CD4-positive, CD25-positive, alpha-beta regulatory T cell (primary cell): ENCODE measurements around the gene TAGLN3. TPM values are rescaled to one million over a fixed set of nuclear protein-coding genes. Genes with fewer than 3 reads are reported as not detected.
A peak's percentile ranks its signal among the peaks of the same experiment; 100 is the strongest.

Source experiments
- ATAC-seq, 2 donors: fragments of 150-1000 bp; cut with Tn5 transposase; one replicate each; pipeline ENCODE4 v1.10.0; 2021; ENCODE audit warnings: low read depth in 2 of 2, moderate number of reproducible peaks in 2 of 2, moderate library complexity in 1 of 2
- DNase-seq, 3 donors: peaks; one replicate each; pipeline versions ENCODE4 v3.0.0 to v3.0.0-alpha.2; 2012 to 2022; ENCODE audit warnings: mixed read lengths in 1 of 3
- H3K27ac ChIP-seq: one replicate; pipeline ENCODE4 v1.7.0; 2013; ENCODE audit warnings: mild to moderate bottlenecking, low read length; ENCODE audit not compliant: insufficient read depth, poor library complexity, severe bottlenecking
- H3K27me3 ChIP-seq: one replicate; pipeline ENCODE4 v1.7.0; 2013; ENCODE audit warnings: low read length; ENCODE audit not compliant: control insufficient read depth, insufficient read depth
- H3K36me3 ChIP-seq: one replicate; pipeline ENCODE4 v1.7.0; 2013; ENCODE audit warnings: mild to moderate bottlenecking, low read length, moderate library complexity; ENCODE audit not compliant: control insufficient read depth, insufficient read depth
- H3K4me1 ChIP-seq: 2 replicates; pipeline ENCODE4 v1.7.0; 2013; ENCODE audit warnings: mild to moderate bottlenecking, low read length; ENCODE audit not compliant: insufficient read depth, control insufficient read depth, poor library complexity, severe bottlenecking
- H3K4me3 ChIP-seq: one replicate; pipeline ENCODE4 v1.7.0; 2013; ENCODE audit warnings: low read depth, mild to moderate bottlenecking, low read length, moderate library complexity
- H3K9me3 ChIP-seq, 2 experiments: 1 replicate in 1 of 2; 2 replicates in 1 of 2; pipeline ENCODE4 v1.7.0; 2013; ENCODE audit warnings: low read length in 2 of 2, mild to moderate bottlenecking in 1 of 2, moderate library complexity in 1 of 2; ENCODE audit not compliant: control insufficient read depth in 2 of 2
- H3K27ac Mint-ChIP-seq, 3 donors: one replicate each; pipeline ENCODE4 v1.8.0; 2020 to 2022; ENCODE audit warnings: mild to moderate bottlenecking in 3 of 3, mixed read lengths in 3 of 3, moderate library complexity in 2 of 3
- H3K27me3 Mint-ChIP-seq: one replicate; pipeline ENCODE4 v1.8.0; 2022; ENCODE audit warnings: mild to moderate bottlenecking, mixed read lengths
- H3K36me3 Mint-ChIP-seq: one replicate; pipeline ENCODE4 v1.8.0; 2020; ENCODE audit warnings: mixed read lengths
- H3K4me1 Mint-ChIP-seq, 4 donors: one replicate each; pipeline ENCODE4 v1.8.0; 2020 to 2022; ENCODE audit warnings: mixed read lengths in 4 of 4, mild to moderate bottlenecking in 1 of 4
- H3K4me3 Mint-ChIP-seq, 4 donors: one replicate each; pipeline ENCODE4 v1.8.0; 2020 to 2022; ENCODE audit warnings: mild to moderate bottlenecking in 4 of 4, mixed read lengths in 4 of 4, moderate library complexity in 3 of 4
- H3K9me3 Mint-ChIP-seq, 7 donors: one replicate each; pipeline ENCODE4 v1.8.0; 2020 to 2022; ENCODE audit warnings: mixed read lengths in 7 of 7, mild to moderate bottlenecking in 3 of 7, moderate library complexity in 2 of 7
- polyA plus RNA-seq, 4 donors: library from polyadenylated mRNA; unstranded; fragments of 300-500 nt; fragmentation: Illumina TruSeq; gene quantifications; one replicate each; pipeline ENCODE4 v1.2.3, GENCODE V29; 2021
- total RNA-seq: library from RNA; stranded (reverse); gene quantifications from one replicate; pipeline ENCODE4 v1.2.3, GENCODE V29; 2022

The TAGLN3 gene
- total and polyA plus RNA-seq, 5 donors from 2014 or later: not detected

GRCh38 chr3:112043621-112044201 lies 45.0 kb downstream of the TAGLN3 start:
- peaks cover 10% of the 10 kb centered on the region for H3K27me3 Mint-ChIP-seq
- peaks cover 0 to 4% (median 0%) of the 10 kb centered on the region in 4 donors for H3K4me1 Mint-ChIP-seq
- Histone ChIP-seq H3K4me1 (no peaks in the 10 kb centered on the region), H3K9me3 (no peaks in the 10 kb centered on the region), H3K27me3 (peaks cover 13% of the 10 kb centered on the region), H3K36me3 (no peaks in the 10 kb centered on the region), H3K4me3 (peak overlapping the region; percentile 65), H3K27ac (no peak overlapping the region)
- ATAC-seq (peak; percentile 79 to 85), DNase-seq (peak; percentile 3 to 72 (median 51))
- H3K27ac Mint-ChIP-seq: no peak overlapping the region
- H3K9me3 Mint-ChIP-seq: no peaks in the 10 kb centered on the region
- H3K36me3 Mint-ChIP-seq: no peaks in the 10 kb centered on the region
- no peak overlapping the region for H3K4me3 Mint-ChIP-seq

- Mint-ChIP-seq H3K9me3 (no peaks in the 10 kb centered on the region), H3K27me3 (peaks cover 4% of the 10 kb centered on the region)
- ATAC-seq: no peak
Measured at GRCh38 chr3:112046599-112046998, 47.9 kb downstream of the TAGLN3 start.

GRCh38 chr3:112047264-112047663 lies 48.5 kb downstream of the TAGLN3 start:
- H3K4me1 Mint-ChIP-seq: peaks cover 0 to 4% (median 0%) of the 10 kb centered on the region in 4 donors
- H3K27ac Mint-ChIP-seq: no peak overlapping the region
- H3K4me1 ChIP-seq: no peaks in the 10 kb centered on the region
- H3K9me3 Mint-ChIP-seq: no peaks in the 10 kb centered on the region
- peaks cover 7% of the 10 kb centered on the region for H3K27me3 ChIP-seq
- ATAC-seq: no peak
- no peaks in the 10 kb centered on the region for H3K9me3 ChIP-seq
- no peak overlapping the region for H3K4me3 Mint-ChIP-seq
- peaks cover 4% of the 10 kb centered on the region for H3K27me3 Mint-ChIP-seq
- no peak overlapping the region for H3K4me3 ChIP-seq
- H3K36me3 ChIP-seq: no peaks in the 10 kb centered on the region
- H3K36me3 Mint-ChIP-seq: no peaks in the 10 kb centered on the region
- no peak for DNase-seq
- H3K27ac ChIP-seq: no peak overlapping the region

More at GRCh38 chr3:112046599-112046998, 47.9 kb downstream of the TAGLN3 start:
- Mint-ChIP-seq H3K36me3 (no peaks in the 10 kb centered on the region), H3K27ac (no peak overlapping the region), H3K4me1 (peaks cover 0 to 4% (median 0%) of the 10 kb centered on the region in 4 donors), H3K4me3 (no peak overlapping the region)
- Histone ChIP-seq H3K4me1 (no peaks in the 10 kb centered on the region), H3K4me3 (no peak overlapping the region), H3K27me3 (peaks cover 6% of the 10 kb centered on the region), H3K27ac (no peak overlapping the region), H3K9me3 (no peaks in the 10 kb centered on the region), H3K36me3 (no peaks in the 10 kb centered on the region)
- DNase-seq: no peak

GRCh38 chr3:112048911-112049310 lies 50.2 kb downstream of the TAGLN3 start:
- no peaks in the 10 kb centered on the region for H3K9me3 Mint-ChIP-seq

GRCh38 chr3:112053229-112053628 lies 54.5 kb downstream of the TAGLN3 start:
- H3K4me1 Mint-ChIP-seq: peaks cover 0 to 5% (median under 1%) of the 10 kb centered on the region in 4 donors

More at GRCh38 chr3:112048911-112049310, 50.2 kb downstream of the TAGLN3 start:
- H3K4me1 ChIP-seq: no peaks in the 10 kb centered on the region
- no peak overlapping the region for H3K4me3 Mint-ChIP-seq
- no peaks in the 10 kb centered on the region for H3K9me3 ChIP-seq
- peaks cover 4% of the 10 kb centered on the region for H3K27me3 Mint-ChIP-seq
- no peak overlapping the region for H3K27ac Mint-ChIP-seq
- no peak overlapping the region for H3K27ac ChIP-seq
- no peak overlapping the region for H3K4me3 ChIP-seq
- DNase-seq (no peak), ATAC-seq (no peak)
- peaks cover 9% of the 10 kb centered on the region for H3K27me3 ChIP-seq
- no peaks in the 10 kb centered on the region for H3K36me3 Mint-ChIP-seq
- peaks cover 0 to 4% (median 0%) of the 10 kb centered on the region in 4 donors for H3K4me1 Mint-ChIP-seq
- no peaks in the 10 kb centered on the region for H3K36me3 ChIP-seq

DNA sequence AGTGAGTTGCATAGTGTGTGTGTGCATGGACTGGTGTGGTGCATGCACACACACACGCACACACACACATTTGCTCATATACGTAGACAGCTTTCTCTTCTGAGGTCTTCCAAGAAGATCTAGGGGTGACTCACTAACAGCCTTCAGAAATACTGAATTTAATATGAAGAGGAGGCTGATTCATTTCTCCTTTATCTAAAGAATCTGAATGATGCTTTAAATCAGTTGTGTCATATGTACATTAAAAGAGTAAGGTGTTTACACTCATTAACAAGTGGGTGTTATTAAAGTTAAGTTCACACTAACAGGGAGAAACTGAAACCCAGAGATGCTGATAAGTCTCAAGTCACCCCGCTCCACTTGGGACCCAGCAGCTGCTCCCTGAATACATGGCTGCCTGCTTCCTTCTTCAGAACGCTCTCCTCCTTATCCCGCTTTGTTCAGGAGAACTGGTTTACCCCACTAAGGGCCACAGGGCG lies 57.8 kb downstream of the TAGLN3 start:
- H3K9me3 Mint-ChIP-seq: peaks cover 0 to 5% (median 0%) of the 10 kb centered on the region in 7 donors
- Histone ChIP-seq H3K4me3 (no peak overlapping the region), H3K36me3 (no peaks in the 10 kb centered on the region), H3K9me3 (no peaks in the 10 kb centered on the region), H3K27ac (no peak overlapping the region), H3K27me3 (peaks cover 11% of the 10 kb centered on the region), H3K4me1 (no peaks in the 10 kb centered on the region)
- ATAC-seq: peak; percentile 55 to 60
- H3K27ac Mint-ChIP-seq: peak overlapping the region in 1 of 3 donors; percentile 7
- peaks cover 3% of the 10 kb centered on the region for H3K36me3 Mint-ChIP-seq
- H3K4me3 Mint-ChIP-seq: no peak overlapping the region
- peaks cover 13% of the 10 kb centered on the region for H3K27me3 Mint-ChIP-seq
- peak in 1 of 3 donors; percentile 45 for DNase-seq
- peaks cover 0 to 5% (median under 1%) of the 10 kb centered on the region in 4 donors for H3K4me1 Mint-ChIP-seq

More at GRCh38 chr3:112053229-112053628, 54.5 kb downstream of the TAGLN3 start:
- Histone ChIP-seq H3K27me3 (peaks cover 11% of the 10 kb centered on the region), H3K4me1 (no peaks in the 10 kb centered on the region), H3K4me3 (no peak overlapping the region), H3K9me3 (no peaks in the 10 kb centered on the region), H3K27ac (no peak overlapping the region), H3K36me3 (no peaks in the 10 kb centered on the region)
- Mint-ChIP-seq H3K27me3 (peaks cover 11% of the 10 kb centered on the region), H3K27ac (no peak overlapping the region), H3K9me3 (no peaks in the 10 kb centered on the region), H3K4me3 (no peak overlapping the region), H3K36me3 (no peaks in the 10 kb centered on the region)
- ATAC-seq (no peak), DNase-seq (no peak)

GRCh38 chr3:112059497-112059896 lies 60.8 kb downstream of the TAGLN3 start:
- Mint-ChIP-seq H3K9me3 (peaks cover 0 to 5% (median 0%) of the 10 kb centered on the region in 7 donors), H3K4me3 (no peak overlapping the region)

GRCh38 chr3:112061152-112061551 lies 62.4 kb downstream of the TAGLN3 start:
- Mint-ChIP-seq H3K27me3 (peaks cover 16% of the 10 kb centered on the region), H3K4me1 (peaks cover 0 to 5% (median under 1%) of the 10 kb centered on the region in 4 donors), H3K27ac (no peak overlapping the region), H3K9me3 (peaks cover 0 to 5% (median 0%) of the 10 kb centered on the region in 7 donors), H3K4me3 (no peak overlapping the region), H3K36me3 (peaks cover 3% of the 10 kb centered on the region)
- H3K9me3 ChIP-seq: no peaks in the 10 kb centered on the region
- no peak overlapping the region for H3K27ac ChIP-seq
- ATAC-seq: no peak
- no peaks in the 10 kb centered on the region for H3K36me3 ChIP-seq
- H3K4me1 ChIP-seq: no peaks in the 10 kb centered on the region
- peaks cover 5% of the 10 kb centered on the region for H3K27me3 ChIP-seq
- H3K4me3 ChIP-seq: no peak overlapping the region
- DNase-seq: no peak

More at GRCh38 chr3:112059497-112059896, 60.8 kb downstream of the TAGLN3 start:
- Histone ChIP-seq H3K27me3 (peaks cover 5% of the 10 kb centered on the region), H3K4me3 (no peak overlapping the region), H3K4me1 (no peaks in the 10 kb centered on the region), H3K36me3 (no peaks in the 10 kb centered on the region), H3K9me3 (no peaks in the 10 kb centered on the region), H3K27ac (no peak overlapping the region)
- ATAC-seq (no peak), DNase-seq (no peak)
- H3K27ac Mint-ChIP-seq: no peak overlapping the region
- peaks cover 3% of the 10 kb centered on the region for H3K36me3 Mint-ChIP-seq
- peaks cover 16% of the 10 kb centered on the region for H3K27me3 Mint-ChIP-seq
- H3K4me1 Mint-ChIP-seq: peaks cover 0 to 5% (median under 1%) of the 10 kb centered on the region in 4 donors
